GM23248 (cell line): ENCODE measurements around the gene CARS1.

ENCODE experiments used
- EZH2 ChIP-seq: fragments of 200-600 bp; sonication (generic); IDR thresholded peaks from 2 replicates; pipeline ENCODE4 v1.6.1; 2018; ENCODE audit warnings: antibody characterized with exemption, mild to moderate bottlenecking; ENCODE audit not compliant: insufficient read depth, poor library complexity, severe bottlenecking
- EZH2phosphoT487 ChIP-seq: fragments of 200-600 bp; sonication (generic); IDR thresholded peaks from 2 replicates; pipeline ENCODE4 v1.6.1; 2018; ENCODE audit warnings: antibody characterized with exemption, moderate library complexity, mild to moderate bottlenecking, low read depth; ENCODE audit not compliant: insufficient read depth

DNA sequence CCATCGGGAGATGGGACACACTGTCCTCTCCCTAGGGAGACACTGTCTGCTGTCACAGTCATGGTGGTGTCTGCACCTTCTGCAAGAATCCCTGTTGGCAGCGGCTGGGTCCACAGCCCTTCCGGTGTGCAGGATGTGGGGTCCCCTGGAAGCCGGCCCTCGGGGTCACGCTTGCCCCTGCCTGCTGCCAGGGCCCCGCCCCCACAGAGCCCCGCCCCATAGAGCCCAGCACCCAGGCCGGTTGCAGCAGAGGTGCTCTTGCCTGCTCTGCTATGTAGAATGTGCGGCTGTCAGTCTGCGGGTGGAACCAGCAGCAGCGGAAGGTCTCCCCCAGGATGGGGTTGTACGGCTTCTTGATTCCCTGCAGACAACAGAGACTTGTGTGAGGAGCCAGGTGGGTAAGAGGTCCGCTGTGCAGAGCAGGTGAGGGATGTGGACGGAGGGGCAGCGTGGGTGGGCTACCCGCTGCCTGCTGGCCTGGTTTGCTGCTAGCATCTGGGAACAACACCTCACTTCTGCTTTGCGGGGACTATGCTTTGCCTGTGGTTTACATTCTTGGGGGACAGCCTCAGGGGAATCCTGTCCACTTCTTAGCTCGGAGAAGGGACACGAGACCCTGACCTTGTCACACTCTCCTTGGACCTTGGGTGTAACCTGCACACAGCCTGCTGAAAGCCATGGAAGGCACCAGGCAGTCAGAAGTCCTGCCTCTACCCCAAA is 44.9 kb upstream of the CARS1 start:
- TF ChIP-seq EZH2phosphoT487 (no peak), EZH2 (no peak)
